ENCODE data around the gene PRICKLE2.

GRCh38 chr3:64082411-64082810, 142.9 kb downstream of the PRICKLE2 start:
- TF ChIP-seq CTCF (IDR thresholded peaks at IDR 0.05) (no peak), POLR2AphosphoS5 (IDR thresholded peaks at IDR 0.05; ENCODE audit: low read depth, low read length) (no peak), REST (IDR thresholded peaks at IDR 0.05; ENCODE audit: insufficient read depth in 1 of 2, low read depth in 2 of 2, low read length in 1 of 2) (no peak)
